HG02623 (cell line): ENCODE measurements around the gene SLC9A9.
A peak's percentile ranks its signal among the peaks of the same experiment; 100 is the strongest.

Experiments
- ATAC-seq: cut with Tn5 transposase; IDR thresholded peaks from one replicate; pipeline ENCODE4 v1.9.1; 2021; ENCODE audit warnings: moderate library complexity; ENCODE audit not compliant: unreplicated experiment

Gene SLC9A9

DNA sequence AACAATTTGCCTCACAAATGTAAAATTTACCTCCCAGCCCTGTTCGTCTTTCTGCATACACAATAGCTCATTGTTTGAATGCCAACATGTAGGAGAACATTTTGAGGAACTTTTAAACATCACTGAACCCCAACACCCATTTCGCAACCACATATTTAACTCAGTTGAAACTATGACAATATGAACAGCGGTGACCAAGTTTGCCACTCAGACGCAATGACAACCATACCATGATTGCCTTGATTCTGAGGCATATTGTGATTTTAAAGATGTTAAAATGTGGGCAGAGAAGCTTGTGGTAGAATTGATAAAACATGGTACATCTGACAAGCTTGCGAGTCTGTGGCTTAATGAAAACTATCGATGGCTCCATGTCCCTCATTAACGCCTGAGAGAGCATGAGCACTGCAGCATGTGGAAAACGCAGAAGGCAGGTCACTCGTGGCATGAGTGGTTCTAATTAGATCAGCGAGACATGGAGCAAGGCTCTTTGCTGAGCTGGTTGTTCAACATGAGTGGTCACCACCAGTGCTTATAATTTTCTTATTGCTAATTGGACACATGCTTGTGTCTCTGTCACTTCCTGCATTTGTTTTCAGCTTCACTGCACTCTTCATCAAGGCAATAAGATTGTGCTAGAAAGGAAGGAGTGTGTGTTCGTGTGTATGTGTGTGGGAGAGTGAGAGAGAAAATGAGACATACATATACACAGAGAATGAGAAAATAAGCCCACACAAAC is 611.9 kb downstream of the SLC9A9 start:
- peak; percentile 48 for ATAC-seq

DNA sequence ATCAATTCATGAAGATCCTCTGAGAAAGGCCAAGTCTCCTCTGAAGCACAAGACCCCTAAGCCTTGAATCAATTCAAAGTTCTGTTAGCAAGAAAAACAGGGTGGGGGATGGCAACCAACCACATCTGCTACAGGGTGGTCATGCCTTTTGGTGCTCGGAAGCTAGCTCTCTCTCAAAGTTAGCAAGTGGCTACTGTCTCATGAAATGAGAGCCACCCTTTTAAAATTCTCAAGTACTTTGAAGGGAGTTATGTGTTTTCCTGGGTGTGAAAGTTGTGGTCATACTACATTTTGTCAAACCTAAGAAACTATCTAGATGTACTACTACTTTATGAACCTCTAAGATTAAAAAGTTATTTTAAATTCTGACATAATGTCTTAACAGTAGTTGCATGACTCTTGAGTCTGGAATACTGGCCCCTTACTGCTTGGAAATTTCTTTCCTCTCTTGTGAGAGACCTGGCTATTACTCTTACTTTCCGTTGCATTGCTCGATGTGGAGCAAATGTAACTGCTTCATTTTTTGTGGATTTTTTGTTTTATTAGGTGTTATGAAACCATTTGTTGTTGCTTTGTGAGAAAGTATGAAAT is 612.6 kb downstream of the SLC9A9 start:
- no peak for ATAC-seq

- ATAC-seq = no peak
Observed at GRCh38 chr3:143234526-143234925, 613.7 kb downstream of the SLC9A9 start.

DNA sequence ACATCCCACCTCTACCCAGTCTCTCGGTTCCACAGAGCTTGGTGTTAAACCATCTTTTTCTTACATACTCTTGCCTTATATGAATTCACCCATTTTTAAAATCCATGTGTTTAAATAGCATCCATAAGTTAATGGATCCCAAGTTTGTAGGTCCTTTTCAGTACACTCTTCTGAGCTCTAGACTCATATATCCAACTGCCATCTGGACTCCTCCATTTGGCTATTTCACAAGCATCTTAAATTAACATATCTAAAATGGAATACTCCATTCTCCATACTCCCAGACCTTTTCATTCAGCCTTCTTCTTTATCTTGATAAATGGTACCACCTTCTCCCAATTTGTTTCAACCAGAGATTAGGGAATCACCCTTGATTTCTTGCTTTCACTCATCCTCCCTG is 615.3 kb downstream of the SLC9A9 start:
- no peak for ATAC-seq

GRCh38 chr3:143228405-143228804 is 619.9 kb downstream of the SLC9A9 start:
- no peak for ATAC-seq

DNA sequence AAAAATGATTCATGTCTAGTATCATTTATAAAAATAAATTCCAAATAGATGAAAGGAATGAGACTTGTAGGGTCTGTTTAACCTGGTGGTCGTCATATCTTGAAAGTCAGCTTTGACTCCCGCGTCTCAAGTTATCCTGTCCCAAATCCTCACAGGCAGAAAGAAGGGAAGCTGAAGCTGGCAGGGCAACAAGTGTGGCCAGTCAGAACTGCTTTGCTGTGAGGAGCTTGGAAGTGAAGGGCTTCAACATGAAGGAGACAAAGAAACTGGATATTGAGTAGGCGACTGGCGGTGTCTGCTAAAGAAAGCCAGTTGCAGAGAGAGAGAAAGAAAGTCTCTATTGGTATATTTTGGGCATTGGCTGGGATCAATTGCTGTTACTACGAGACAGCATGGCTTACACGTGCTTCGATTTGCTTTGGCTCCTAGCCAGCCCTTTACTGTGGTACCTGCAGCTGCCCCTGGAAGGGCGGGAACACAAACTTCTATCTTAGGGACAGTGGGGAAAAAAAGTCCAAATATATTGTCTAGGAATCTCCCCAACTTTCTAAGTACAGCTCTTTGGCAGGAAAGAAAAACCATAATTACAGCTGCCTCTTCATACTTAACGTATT is 621.5 kb downstream of the SLC9A9 start:
- no peak for ATAC-seq

DNA sequence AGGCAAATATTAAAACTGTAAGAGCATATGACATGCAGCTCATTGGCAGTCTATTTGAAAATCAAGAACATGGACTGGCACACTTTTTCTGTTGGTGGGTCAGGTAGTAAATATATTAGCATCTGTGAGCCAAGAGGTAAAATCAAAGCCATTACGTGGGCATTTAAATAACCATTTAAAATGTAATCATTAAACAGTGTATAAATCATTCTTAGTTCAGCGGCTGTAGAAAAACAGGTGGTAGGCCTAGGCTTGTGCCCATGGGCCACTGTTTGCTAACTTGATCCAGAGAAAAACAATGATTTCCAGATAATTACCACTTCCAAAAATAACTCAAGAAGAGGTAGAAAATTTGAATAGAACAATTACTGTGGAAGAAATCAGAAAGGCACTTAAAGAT is 623.6 kb downstream of the SLC9A9 start:
- no peak for ATAC-seq

GRCh38 chr3:143222981-143223380 is 625.3 kb downstream of the SLC9A9 start:
- ATAC-seq = no peak

- ATAC-seq = no peak
Observed at GRCh38 chr3:143222505-143222904, 625.8 kb downstream of the SLC9A9 start.

GRCh38 chr3:143221446-143221845 is 626.8 kb downstream of the SLC9A9 start:
- no peak for ATAC-seq

GRCh38 chr3:143220741-143221140 is 627.5 kb downstream of the SLC9A9 start:
- peak; percentile 65 for ATAC-seq

DNA sequence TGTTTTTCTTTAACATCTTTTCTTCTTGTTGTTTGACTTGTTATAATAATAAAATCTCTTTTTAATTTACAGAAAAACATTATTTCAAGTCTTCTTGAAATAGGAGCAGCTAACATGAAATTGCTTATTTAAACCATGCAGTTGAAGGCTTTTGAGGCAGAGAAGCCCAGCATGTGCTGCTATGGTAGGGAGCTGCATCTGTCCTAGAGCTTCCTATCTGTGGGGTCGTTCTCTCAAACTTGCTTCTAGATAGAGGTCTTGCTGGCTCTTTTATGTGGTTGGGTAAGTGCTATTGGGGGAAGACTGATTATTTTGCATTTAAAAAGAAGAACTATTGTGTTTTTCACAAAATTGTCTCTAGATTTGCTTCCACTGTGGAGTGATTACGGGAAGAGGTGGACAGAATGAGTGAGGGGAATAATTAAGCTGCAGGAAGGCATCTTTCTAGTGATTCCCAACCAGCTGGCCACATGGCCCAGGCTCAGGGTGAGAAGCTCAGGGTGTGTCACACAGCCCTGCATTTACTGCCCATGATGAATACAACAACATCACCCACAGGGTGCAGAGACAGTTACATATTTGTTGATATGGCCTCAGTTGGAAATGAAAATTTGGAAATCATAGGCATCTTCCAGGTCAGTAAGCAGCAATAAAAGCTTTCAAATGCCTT is 630.0 kb downstream of the SLC9A9 start:
- no peak for ATAC-seq

- ATAC-seq = no peak
Observed at GRCh38 chr3:143217283-143217682, 631.0 kb downstream of the SLC9A9 start.

- ATAC-seq = no peak
Observed at GRCh38 chr3:143216709-143217182, 631.5 kb downstream of the SLC9A9 start.
